ENCODE measurements around the gene EGFR. TPM values are rescaled to one million over a fixed set of nuclear protein-coding genes. Genes with fewer than 3 reads are reported as not detected.

EGFR gene
- total RNA-seq, 1 donor = 98.9 TPM

GRCh38 chr7:55188590-55189138 lies 169.8 kb downstream of the EGFR start:
- DNase-seq (ENCODE audit: low read depth) = no peak
- no peak for TF ChIP-seq CTCF (IDR thresholded peaks at IDR 0.05; ENCODE audit: insufficient read depth, low read depth, low read length)
- H3K4me3 ChIP-seq (ENCODE audit: low read depth, low read length) = no peak overlapping the region

GRCh38 chr7:55189146-55189766 lies 170.4 kb downstream of the EGFR start:
- DNase-seq (ENCODE audit: low read depth) = peak; percentile 12
- TF ChIP-seq CTCF (IDR thresholded peaks at IDR 0.05; ENCODE audit: insufficient read depth, low read depth, low read length) = peak; percentile 11
- no peak overlapping the region for H3K4me3 ChIP-seq (ENCODE audit: low read depth, low read length)

- no peak overlapping the region for H3K4me3 ChIP-seq (ENCODE audit: low read depth, low read length)
- no peak for TF ChIP-seq CTCF (IDR thresholded peaks at IDR 0.05; ENCODE audit: insufficient read depth, low read depth, low read length)
- no peak for DNase-seq (ENCODE audit: low read depth)
Measured at GRCh38 chr7:55189878-55190436, 171.1 kb downstream of the EGFR start.

- H3K4me3 ChIP-seq (ENCODE audit: low read depth, low read length) = no peak overlapping the region
- no peak for TF ChIP-seq CTCF (IDR thresholded peaks at IDR 0.05; ENCODE audit: insufficient read depth, low read depth, low read length)
- no peak for DNase-seq (ENCODE audit: low read depth)
Measured at GRCh38 chr7:55190511-55191160, 171.8 kb downstream of the EGFR start.

GRCh38 chr7:55191161-55191925 lies 172.5 kb downstream of the EGFR start:
- TF ChIP-seq CTCF (IDR thresholded peaks at IDR 0.05; ENCODE audit: insufficient read depth, low read depth, low read length) = no peak
- no peak overlapping the region for H3K4me3 ChIP-seq (ENCODE audit: low read depth, low read length)
- no peak for DNase-seq (ENCODE audit: low read depth)

GRCh38 chr7:55191926-55192692 lies 173.3 kb downstream of the EGFR start:
- no peak for DNase-seq (ENCODE audit: low read depth)
- H3K4me3 ChIP-seq (ENCODE audit: low read depth, low read length) = no peak overlapping the region
- TF ChIP-seq CTCF (IDR thresholded peaks at IDR 0.05; ENCODE audit: insufficient read depth, low read depth, low read length) = no peak

All from fibroblast of villous mesenchyme (primary cell).